ENCODE results near the gene RAET1E.
"Not testable (repeated sequence)": the region's sequence is repeated elsewhere in the genome, so short reads cannot be mapped to it uniquely, and the experiment has no call there.

RAET1E gene

GRCh38 chr6:149862922-149863697 lies 34.8 kb downstream of the RAET1E start:
- DNase-seq (ENCODE audit: low read depth in 3 of 3, low spot score in 1 of 3) = no peak

- DNase-seq (ENCODE audit: low read depth in 3 of 3, low spot score in 1 of 3) = not testable (repeated sequence)
Measured at GRCh38 chr6:149862424-149862738, 35.5 kb downstream of the RAET1E start.

GRCh38 chr6:149861603-149862423 lies 36.1 kb downstream of the RAET1E start:
- no peak for DNase-seq (ENCODE audit: low read depth in 3 of 3, low spot score in 1 of 3)

- no peak for DNase-seq (ENCODE audit: low read depth in 3 of 3, low spot score in 1 of 3)
Measured at GRCh38 chr6:149860834-149861602, 36.9 kb downstream of the RAET1E start.

- no peak for DNase-seq (ENCODE audit: low read depth in 3 of 3, low spot score in 1 of 3)
Measured at GRCh38 chr6:149860513-149860833, 37.4 kb downstream of the RAET1E start.

GRCh38 chr6:149859938-149860337 lies 38.0 kb downstream of the RAET1E start:
- DNase-seq (ENCODE audit: low read depth in 3 of 3, low spot score in 1 of 3) = no peak

GRCh38 chr6:149859368-149859767 lies 38.5 kb downstream of the RAET1E start:
- no peak for DNase-seq (ENCODE audit: low read depth in 3 of 3, low spot score in 1 of 3)

- no peak for DNase-seq (ENCODE audit: low read depth in 3 of 3, low spot score in 1 of 3)
Measured at GRCh38 chr6:149857541-149857940, 40.4 kb downstream of the RAET1E start.

- DNase-seq (ENCODE audit: low read depth in 3 of 3, low spot score in 1 of 3) = no peak
Measured at GRCh38 chr6:149856256-149856994, 41.5 kb downstream of the RAET1E start.

GRCh38 chr6:149855741-149856140 lies 42.2 kb downstream of the RAET1E start:
- no peak for DNase-seq (ENCODE audit: low read depth in 3 of 3, low spot score in 1 of 3)

- DNase-seq (ENCODE audit: low read depth in 3 of 3, low spot score in 1 of 3) = no peak
Measured at GRCh38 chr6:149855040-149855654, 42.8 kb downstream of the RAET1E start.

GRCh38 chr6:149854532-149854931 lies 43.4 kb downstream of the RAET1E start:
- no peak for DNase-seq (ENCODE audit: low read depth in 3 of 3, low spot score in 1 of 3)

GRCh38 chr6:149854017-149854416 lies 43.9 kb downstream of the RAET1E start:
- DNase-seq (ENCODE audit: low read depth in 3 of 3, low spot score in 1 of 3) = not testable (repeated sequence)

GRCh38 chr6:149852881-149853280 lies 45.0 kb downstream of the RAET1E start:
- DNase-seq (ENCODE audit: low read depth in 3 of 3, low spot score in 1 of 3) = no peak

- no peak for DNase-seq (ENCODE audit: low read depth in 3 of 3, low spot score in 1 of 3)
Measured at GRCh38 chr6:149852180-149852579, 45.7 kb downstream of the RAET1E start.

GRCh38 chr6:149851461-149852110 lies 46.3 kb downstream of the RAET1E start:
- no peak for DNase-seq (ENCODE audit: low read depth in 3 of 3, low spot score in 1 of 3)

- DNase-seq (ENCODE audit: low read depth in 3 of 3, low spot score in 1 of 3) = not testable (repeated sequence)
Measured at GRCh38 chr6:149848343-149848742, 49.6 kb downstream of the RAET1E start.
